ENCODE results near the gene PTPRN2. TPM values are rescaled to one million over a fixed set of nuclear protein-coding genes. Genes with fewer than 3 reads are reported as not detected.

PTPRN2 gene
- total RNA-seq, 1 donor from 2014 or later, result 0.41 TPM

DNA sequence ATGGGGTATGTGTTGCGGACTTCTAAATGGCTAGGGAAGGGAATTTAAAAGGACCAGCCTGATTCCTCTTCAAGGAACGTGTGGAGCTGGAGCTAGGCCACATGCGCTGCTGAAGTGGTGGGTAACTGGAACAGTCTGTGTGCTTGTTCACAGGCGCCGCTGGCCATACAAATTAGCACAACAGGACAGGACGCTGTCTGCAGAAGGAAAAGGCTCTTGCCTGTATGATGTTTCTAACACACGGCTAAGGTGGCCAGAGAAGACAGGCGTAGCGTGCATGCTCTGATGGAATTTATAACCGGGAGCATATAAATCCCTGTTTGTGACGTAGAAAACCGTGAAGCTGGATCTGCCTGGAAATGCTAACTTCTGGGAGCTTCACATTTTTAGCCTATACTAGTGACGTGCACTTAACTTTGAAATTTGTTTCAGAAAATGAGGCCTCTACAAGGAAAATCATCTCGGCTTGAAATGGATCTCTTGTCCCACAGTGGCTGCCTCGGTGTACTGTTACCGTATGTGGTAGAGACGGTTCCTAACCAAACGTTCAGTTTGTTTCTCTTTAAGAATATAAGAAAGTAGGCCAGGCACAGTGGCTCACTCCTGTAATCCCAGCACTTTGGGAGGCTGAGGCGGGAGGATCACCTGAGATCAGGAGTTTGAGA lies 569.4 kb downstream of the PTPRN2 start:
- Mint-ChIP-seq H3K4me3 (no peak overlapping the region), H3K4me1 (ENCODE audit: low read depth) (no peaks in the 10 kb centered on the region), H3K27ac (no peak overlapping the region), H3K27me3 (ENCODE audit: insufficient read depth) (no peaks in the 10 kb centered on the region), H3K36me3 (ENCODE audit: low read depth) (no peaks in the 10 kb centered on the region), H3K9me3 (no peaks in the 10 kb centered on the region)
- DNase-seq (ENCODE audit: low spot score), result no peak
- intact Hi-C loops (cut with micrococcal nuclease), result no loop called here

- H3K4me1 Mint-ChIP-seq (ENCODE audit: low read depth), result no peaks in the 10 kb centered on the region
- H3K27me3 Mint-ChIP-seq (ENCODE audit: insufficient read depth), result no peaks in the 10 kb centered on the region
- H3K36me3 Mint-ChIP-seq (ENCODE audit: low read depth), result no peaks in the 10 kb centered on the region
- H3K4me3 Mint-ChIP-seq, result no peak overlapping the region
- intact Hi-C loops (cut with micrococcal nuclease), result no loop called here
- no peaks in the 10 kb centered on the region for H3K9me3 Mint-ChIP-seq
- no peak for DNase-seq (ENCODE audit: low spot score)
- no peak overlapping the region for H3K27ac Mint-ChIP-seq
These were observed 570.2 kb downstream of the PTPRN2 start for GRCh38 chr7:158017111-158018097.

DNA sequence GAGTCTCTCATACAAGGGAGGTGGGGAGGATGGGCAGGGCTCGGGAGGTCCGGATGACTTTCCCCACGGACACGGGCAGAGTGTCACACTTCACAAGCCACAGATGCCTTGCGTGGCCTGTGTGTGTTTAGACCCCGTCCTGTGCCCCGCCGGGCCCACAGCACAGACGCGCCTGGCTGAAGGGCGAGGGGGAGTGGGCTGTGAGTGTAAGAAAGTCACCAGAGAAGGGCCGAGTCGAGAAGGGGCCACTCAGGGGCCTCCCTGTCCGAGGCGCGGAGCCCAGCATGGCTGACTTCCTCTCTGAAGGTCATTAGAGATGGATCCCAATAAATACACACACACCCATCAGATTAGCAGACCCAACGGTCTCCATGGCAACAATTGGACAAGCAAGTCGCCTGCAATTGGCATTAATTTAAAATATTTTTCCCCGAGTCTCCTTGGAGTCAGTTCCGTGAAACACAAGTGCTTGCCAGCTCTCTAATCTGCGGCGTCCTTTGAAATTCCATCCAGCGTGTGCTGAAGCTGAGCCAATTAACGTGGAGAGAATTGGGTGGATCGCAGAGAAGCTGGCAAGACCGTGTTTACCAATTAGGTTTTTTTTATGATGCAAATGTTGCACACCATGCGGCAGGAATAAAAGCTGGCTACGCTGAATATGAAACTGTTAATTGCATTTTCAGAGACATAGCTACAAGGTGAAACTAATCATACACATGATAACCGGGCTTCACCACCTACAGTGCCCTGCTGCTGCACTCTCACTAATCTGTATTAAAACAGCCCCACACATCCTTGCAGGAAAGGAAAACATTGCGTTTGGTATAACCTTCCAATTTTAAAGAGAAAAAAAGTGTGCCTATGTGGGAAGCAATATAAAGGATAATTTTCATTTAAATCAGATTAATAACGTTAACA lies 571.2 kb downstream of the PTPRN2 start:
- intact Hi-C loops (cut with micrococcal nuclease), result no loop called here
- DNase-seq (ENCODE audit: low spot score), result no peak
- H3K9me3 Mint-ChIP-seq, result no peaks in the 10 kb centered on the region
- H3K27me3 Mint-ChIP-seq (ENCODE audit: insufficient read depth), result no peaks in the 10 kb centered on the region
- no peaks in the 10 kb centered on the region for H3K36me3 Mint-ChIP-seq (ENCODE audit: low read depth)
- H3K4me1 Mint-ChIP-seq (ENCODE audit: low read depth), result no peaks in the 10 kb centered on the region
- no peak overlapping the region for H3K4me3 Mint-ChIP-seq
- H3K27ac Mint-ChIP-seq, result no peak overlapping the region

DNA sequence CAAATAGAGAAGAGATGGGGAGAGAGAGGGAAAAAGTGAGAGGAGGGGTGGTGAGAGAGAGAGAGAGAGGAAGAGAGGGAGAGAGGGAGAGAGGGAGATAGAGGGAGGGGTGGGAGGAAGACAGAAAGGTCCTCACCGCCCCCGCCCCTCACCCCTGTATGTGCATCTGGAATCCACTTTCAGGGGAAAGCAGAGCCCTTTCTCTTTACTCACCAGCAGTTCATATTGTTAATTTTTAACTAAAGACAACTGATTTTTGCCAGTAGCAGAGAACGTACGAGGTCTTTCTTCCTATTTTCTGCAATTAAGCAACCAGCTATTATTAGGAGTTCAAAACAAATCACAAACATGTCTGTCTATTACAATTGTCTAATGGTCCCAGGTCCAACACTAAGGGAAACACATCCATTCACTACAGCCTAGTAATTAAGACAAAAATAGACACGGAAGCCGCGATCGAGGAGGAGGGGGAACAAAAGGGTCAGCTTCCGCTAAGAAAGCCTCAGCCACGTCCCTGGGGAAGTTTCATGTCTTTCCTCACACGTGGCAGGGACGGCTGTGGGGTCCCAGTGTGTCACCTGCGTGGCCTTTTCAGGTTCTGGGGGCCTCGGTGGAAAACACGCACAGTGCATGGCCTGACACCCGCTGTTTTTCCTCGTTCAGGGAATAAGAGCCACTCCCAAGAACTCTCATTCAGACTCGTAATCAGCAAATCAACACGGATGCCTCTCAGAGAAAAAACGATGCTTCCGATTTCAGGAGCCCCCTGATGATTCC lies 572.0 kb downstream of the PTPRN2 start:
- Mint-ChIP-seq H3K9me3 (no peaks in the 10 kb centered on the region), H3K36me3 (ENCODE audit: low read depth) (no peaks in the 10 kb centered on the region), H3K27me3 (ENCODE audit: insufficient read depth) (no peaks in the 10 kb centered on the region), H3K27ac (no peak overlapping the region), H3K4me1 (ENCODE audit: low read depth) (no peaks in the 10 kb centered on the region), H3K4me3 (no peak overlapping the region)
- no peak for DNase-seq (ENCODE audit: low spot score)
- intact Hi-C loops (cut with micrococcal nuclease), result no loop called here

GRCh38 chr7:158014976-158015375 lies 572.6 kb downstream of the PTPRN2 start:
- Mint-ChIP-seq H3K27me3 (ENCODE audit: insufficient read depth) (no peaks in the 10 kb centered on the region), H3K27ac (no peak overlapping the region), H3K36me3 (ENCODE audit: low read depth) (no peaks in the 10 kb centered on the region), H3K9me3 (no peaks in the 10 kb centered on the region), H3K4me3 (no peak overlapping the region), H3K4me1 (ENCODE audit: low read depth) (no peaks in the 10 kb centered on the region)
- DNase-seq (ENCODE audit: low spot score), result no peak
- intact Hi-C loops (cut with micrococcal nuclease), result no loop called here

- no peak overlapping the region for H3K4me3 Mint-ChIP-seq
- no peaks in the 10 kb centered on the region for H3K36me3 Mint-ChIP-seq (ENCODE audit: low read depth)
- no peaks in the 10 kb centered on the region for H3K27me3 Mint-ChIP-seq (ENCODE audit: insufficient read depth)
- intact Hi-C loops (cut with micrococcal nuclease), result no loop called here
- no peaks in the 10 kb centered on the region for H3K9me3 Mint-ChIP-seq
- no peak for DNase-seq (ENCODE audit: low spot score)
- H3K27ac Mint-ChIP-seq, result no peak overlapping the region
- H3K4me1 Mint-ChIP-seq (ENCODE audit: low read depth), result no peaks in the 10 kb centered on the region
These were observed 574.4 kb downstream of the PTPRN2 start for GRCh38 chr7:158013085-158013668.

GRCh38 chr7:158011941-158012340 lies 575.7 kb downstream of the PTPRN2 start:
- intact Hi-C loops (cut with micrococcal nuclease), result no loop called here
- Mint-ChIP-seq H3K27ac (no peak overlapping the region), H3K27me3 (ENCODE audit: insufficient read depth) (no peaks in the 10 kb centered on the region)

GRCh38 chr7:158010961-158011693 lies 576.5 kb downstream of the PTPRN2 start:
- H3K36me3 Mint-ChIP-seq (ENCODE audit: low read depth), result no peaks in the 10 kb centered on the region
- H3K9me3 Mint-ChIP-seq, result no peaks in the 10 kb centered on the region
- H3K27ac Mint-ChIP-seq, result no peak overlapping the region
- H3K27me3 Mint-ChIP-seq (ENCODE audit: insufficient read depth), result no peaks in the 10 kb centered on the region
- DNase-seq (ENCODE audit: low spot score), result no peak
- H3K4me1 Mint-ChIP-seq (ENCODE audit: low read depth), result no peaks in the 10 kb centered on the region
- intact Hi-C loops (cut with micrococcal nuclease), result no loop called here
- no peak overlapping the region for H3K4me3 Mint-ChIP-seq

More at GRCh38 chr7:158011941-158012340, 575.7 kb downstream of the PTPRN2 start:
- no peak for DNase-seq (ENCODE audit: low spot score)
- no peaks in the 10 kb centered on the region for H3K4me1 Mint-ChIP-seq (ENCODE audit: low read depth)
- H3K4me3 Mint-ChIP-seq, result no peak overlapping the region
- H3K36me3 Mint-ChIP-seq (ENCODE audit: low read depth), result no peaks in the 10 kb centered on the region
- H3K9me3 Mint-ChIP-seq, result no peaks in the 10 kb centered on the region

- Mint-ChIP-seq H3K9me3 (no peaks in the 10 kb centered on the region), H3K36me3 (ENCODE audit: low read depth) (no peaks in the 10 kb centered on the region), H3K27ac (no peak overlapping the region), H3K27me3 (ENCODE audit: insufficient read depth) (no peaks in the 10 kb centered on the region), H3K4me3 (no peak overlapping the region), H3K4me1 (ENCODE audit: low read depth) (no peaks in the 10 kb centered on the region)
- DNase-seq (ENCODE audit: low spot score), result no peak
- intact Hi-C loops (cut with micrococcal nuclease), result no loop called here
These were observed 577.7 kb downstream of the PTPRN2 start for GRCh38 chr7:158009886-158010285.

GRCh38 chr7:158008267-158008666 lies 579.4 kb downstream of the PTPRN2 start:
- H3K4me1 Mint-ChIP-seq (ENCODE audit: low read depth), result no peaks in the 10 kb centered on the region
- DNase-seq (ENCODE audit: low spot score), result no peak
- no peaks in the 10 kb centered on the region for H3K9me3 Mint-ChIP-seq
- intact Hi-C loops (cut with micrococcal nuclease), result no loop called here
- H3K27ac Mint-ChIP-seq, result no peak overlapping the region
- no peaks in the 10 kb centered on the region for H3K36me3 Mint-ChIP-seq (ENCODE audit: low read depth)
- H3K4me3 Mint-ChIP-seq, result no peak overlapping the region
- no peaks in the 10 kb centered on the region for H3K27me3 Mint-ChIP-seq (ENCODE audit: insufficient read depth)

- Mint-ChIP-seq H3K27me3 (ENCODE audit: insufficient read depth) (no peaks in the 10 kb centered on the region), H3K9me3 (no peaks in the 10 kb centered on the region), H3K36me3 (ENCODE audit: low read depth) (no peaks in the 10 kb centered on the region), H3K4me1 (ENCODE audit: low read depth) (no peaks in the 10 kb centered on the region), H3K27ac (no peak overlapping the region), H3K4me3 (no peak overlapping the region)
- intact Hi-C loops (cut with micrococcal nuclease), result no loop called here
- DNase-seq (ENCODE audit: low spot score), result no peak
These were observed 579.8 kb downstream of the PTPRN2 start for GRCh38 chr7:158007697-158008257.

All from activated T-helper 1 cell treated with anti-CD3 and anti-CD28 coated beads, Interleukin-12 subunit alpha, Interleukin-12 subunit beta, Interleukin-2, Interleukin-4 antibody, amounts not matched to agents 30 ng/mL and 10 ng/mL and 1 ng/mL, durations not matched to agents 14 hours and 24 hours and 36 hours (primary cell).